HL-60 (cell line): ENCODE results near the gene FAM78A.

Experiments
- CTCF ChIP-seq: IDR thresholded peaks from one replicate; pipeline ENCODE4 v1.5.1; 2011; ENCODE audit warnings: low read length, control low read depth, inconsistent platforms; ENCODE audit not compliant: insufficient read depth
- POLR2AphosphoS5 ChIP-seq: IDR thresholded peaks from 2 replicates; pipeline ENCODE4 v1.6.1; 2012; ENCODE audit warnings: low read depth

GRCh38 chr9:131246618-131247017 is 29.7 kb downstream of the FAM78A start:
- TF ChIP-seq CTCF = no peak
- no peak for TF ChIP-seq POLR2AphosphoS5
